ENCODE results near the gene DIS3L2. TPM values are rescaled to one million over a fixed set of nuclear protein-coding genes. Genes with fewer than 3 reads are reported as not detected.

The DIS3L2 gene
- total RNA-seq, 1 experiment from 2014 or later, result 39.1 TPM

- no peak for TF ChIP-seq EZH2 (IDR thresholded peaks at IDR 0.05; ENCODE audit: low read depth)
- no peak for TF ChIP-seq CTCF (conservative IDR thresholded peaks at IDR 0.05)
- H3K27me3 ChIP-seq (ENCODE audit: insufficient read depth, low read depth), result no peaks in the 10 kb centered on the region
- no peaks in the 10 kb centered on the region for H3K36me3 ChIP-seq (ENCODE audit: low read depth)
- no peaks in the 10 kb centered on the region for H3K9me3 ChIP-seq (ENCODE audit: insufficient read depth, low read depth)
- no peaks in the 10 kb centered on the region for H4K20me1 ChIP-seq (ENCODE audit: insufficient read depth)
- intact Hi-C loops (cut with micrococcal nuclease; ENCODE audit: unreplicated experiment), result no loop called here
- DNase-seq, result no peak
- no TSS peak for BruUV-seq (replicated peaks)
- H3K4me2 ChIP-seq, result no peak overlapping the region
- H3K27ac ChIP-seq, result no peak overlapping the region
- no peak overlapping the region for H3K4me3 ChIP-seq
- no peaks in the 10 kb centered on the region for H3K79me2 ChIP-seq (ENCODE audit: low read depth)
- peaks cover 14% of the 10 kb centered on the region for H3K4me1 ChIP-seq (replicated peaks; ENCODE audit: insufficient read depth)
- peaks cover 18% of the 10 kb centered on the region for H3F3A ChIP-seq (ENCODE audit: insufficient read depth, low read depth)
- no peak overlapping the region for H2AFZ ChIP-seq
- POLR2A ChIA-PET (ENCODE audit: unreplicated experiment), result no interaction called here
- CTCF ChIA-PET, result no interaction called here
- no peaks in the 10 kb centered on the region for H3K9me2 ChIP-seq (ENCODE audit: insufficient read depth)
Observed at GRCh38 chr2:232304236-232304635, 342.7 kb downstream of the DIS3L2 start.

- Histone ChIP-seq H3K4me3 (no peak overlapping the region), H3K4me2 (no peak overlapping the region), H3F3A (ENCODE audit: insufficient read depth, low read depth) (0 out of 2 replicates have a peak, but pooled peaks cover 2% of the 10 kb centered on the region), H3K9me3 (ENCODE audit: insufficient read depth, low read depth) (no peaks in the 10 kb centered on the region), H3K27me3 (ENCODE audit: insufficient read depth, low read depth) (no peaks in the 10 kb centered on the region), H3K9me2 (ENCODE audit: insufficient read depth) (no peaks in the 10 kb centered on the region), H3K4me1 (replicated peaks; ENCODE audit: insufficient read depth) (0 out of 2 replicates have a peak, but pooled peaks cover 1% of the 10 kb centered on the region), H2AFZ (no peak overlapping the region), H3K27ac (no peak overlapping the region), H3K79me2 (ENCODE audit: low read depth) (no peaks in the 10 kb centered on the region), H4K20me1 (ENCODE audit: insufficient read depth) (no peaks in the 10 kb centered on the region), H3K36me3 (ENCODE audit: low read depth) (no peaks in the 10 kb centered on the region)
- ChIA-PET POLR2A (ENCODE audit: unreplicated experiment) (no interaction called here), CTCF (interaction anchor here (0.6 kb wide), 1 partner anchor 39 kb away, joined by 3 read pairs; no protein-coding TSS in a partner anchor)
- DNase-seq, result no peak
- TF ChIP-seq EZH2 (IDR thresholded peaks at IDR 0.05; ENCODE audit: low read depth) (no peak), CTCF (conservative IDR thresholded peaks at IDR 0.05) (no peak)
- intact Hi-C loops (cut with micrococcal nuclease; ENCODE audit: unreplicated experiment), result no loop called here
- no TSS peak for BruUV-seq (replicated peaks)
Observed at GRCh38 chr2:232306741-232307305, 345.3 kb downstream of the DIS3L2 start.

- no TSS peak for BruUV-seq (replicated peaks)
- DNase-seq, result no peak
- H4K20me1 ChIP-seq (ENCODE audit: insufficient read depth), result no peaks in the 10 kb centered on the region
- H3K79me2 ChIP-seq (ENCODE audit: low read depth), result no peaks in the 10 kb centered on the region
- no peak overlapping the region for H2AFZ ChIP-seq
- H3F3A ChIP-seq (ENCODE audit: insufficient read depth, low read depth), result no peaks in the 10 kb centered on the region
- CTCF ChIA-PET, result interaction anchor here (0.6 kb wide), 2 partner anchors 18 to 409 kb away, joined by 3 to 5 read pairs; no protein-coding TSS in a partner anchor
- intact Hi-C loops (cut with micrococcal nuclease; ENCODE audit: unreplicated experiment), result no loop called here
- TF ChIP-seq CTCF (conservative IDR thresholded peaks at IDR 0.05) (no peak), EZH2 (IDR thresholded peaks at IDR 0.05; ENCODE audit: low read depth) (no peak)
- 0 out of 2 replicates have a peak, but pooled peaks cover 5% of the 10 kb centered on the region for H3K9me3 ChIP-seq (ENCODE audit: insufficient read depth, low read depth)
- H3K4me3 ChIP-seq, result no peak overlapping the region
- no peaks in the 10 kb centered on the region for H3K4me1 ChIP-seq (replicated peaks; ENCODE audit: insufficient read depth)
- no peaks in the 10 kb centered on the region for H3K9me2 ChIP-seq (ENCODE audit: insufficient read depth)
- H3K27ac ChIP-seq, result no peak overlapping the region
- no peaks in the 10 kb centered on the region for H3K27me3 ChIP-seq (ENCODE audit: insufficient read depth, low read depth)
- POLR2A ChIA-PET (ENCODE audit: unreplicated experiment), result no interaction called here
- H3K36me3 ChIP-seq (ENCODE audit: low read depth), result no peaks in the 10 kb centered on the region
- H3K4me2 ChIP-seq, result no peak overlapping the region
Observed at GRCh38 chr2:232307854-232308253, 346.3 kb downstream of the DIS3L2 start.
